Measurements from ENCODE around the gene KCNMA1. TPM values are rescaled to one million over a fixed set of nuclear protein-coding genes. Genes with fewer than 3 reads are reported as not detected.

KCNMA1 gene
- total and polyA plus RNA-seq, 10 donors: 9.3 to 114 (median 51.5) TPM

DNA sequence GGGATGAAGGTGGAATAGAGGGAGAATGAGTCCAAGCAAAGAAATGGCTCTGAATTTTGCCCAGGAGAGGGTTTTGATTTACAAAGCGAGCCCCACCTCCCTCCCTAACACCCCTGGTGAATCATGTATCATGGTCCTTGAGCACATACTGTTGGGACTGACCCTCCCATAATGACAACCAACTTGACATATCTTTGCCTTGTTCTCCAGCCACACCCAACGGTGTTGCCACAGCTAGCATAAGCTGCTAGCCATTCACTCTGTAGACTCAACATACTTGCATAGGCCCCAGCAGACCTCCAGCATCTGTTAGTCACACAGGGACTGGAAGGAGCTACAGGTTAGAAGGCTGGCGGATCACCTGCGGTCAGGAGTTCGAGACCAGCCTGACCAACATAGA lies 538.5 kb downstream of the KCNMA1 start:
- peaks cover 0 to 11% (median 3%) of the 10 kb centered on the region in 6 donors for H3K4me1 ChIP-seq
- WGBS, 5 donors: 83 to 96% (median 95%) methylated on average over 5 of the region's 5 CpGs
- no peak for DNase-seq
- TF ChIP-seq POLR2AphosphoS5 (IDR thresholded peaks at IDR 0.05) (no peak), CTCF (IDR thresholded peaks at IDR 0.05 in 8 of 11, conservative IDR thresholded peaks at IDR 0.05 in 3 of 11) (no peak), POLR2A (IDR thresholded peaks at IDR 0.05) (no peak)
- intact Hi-C loops (cut with DNase I; ENCODE audit: low total_unique reads): no loop called here
- no peaks in the 10 kb centered on the region for H3K9me3 ChIP-seq
- no peaks in the 10 kb centered on the region for H3K36me3 ChIP-seq
- no peaks in the 10 kb centered on the region for H3K27me3 ChIP-seq (replicated peaks in 1 of 7)
- no peak overlapping the region for H3K4me3 ChIP-seq
- no peak overlapping the region for H3K27ac ChIP-seq

GRCh38 chr10:77097625-77098024 lies 540.0 kb downstream of the KCNMA1 start:
- H3K27ac ChIP-seq: peak overlapping the region in 1 of 8 donors; percentile 15
- peaks cover 0 to 11% (median 3%) of the 10 kb centered on the region in 6 donors for H3K4me1 ChIP-seq
- no peak for TF ChIP-seq POLR2AphosphoS5 (IDR thresholded peaks at IDR 0.05)
- no peak for TF ChIP-seq POLR2A (IDR thresholded peaks at IDR 0.05)
- TF ChIP-seq CTCF (IDR thresholded peaks at IDR 0.05 in 8 of 11, conservative IDR thresholded peaks at IDR 0.05 in 3 of 11): no peak
- no peak for DNase-seq
- H3K27me3 ChIP-seq (replicated peaks in 1 of 7): no peaks in the 10 kb centered on the region
- intact Hi-C loops (cut with DNase I; ENCODE audit: low total_unique reads): no loop called here
- H3K36me3 ChIP-seq: no peaks in the 10 kb centered on the region
- H3K9me3 ChIP-seq: no peaks in the 10 kb centered on the region
- no peak overlapping the region for H3K4me3 ChIP-seq
- 63 to 100% (median 84%) methylated on average over 1 of the region's 1 CpG for WGBS, 5 donors

DNA sequence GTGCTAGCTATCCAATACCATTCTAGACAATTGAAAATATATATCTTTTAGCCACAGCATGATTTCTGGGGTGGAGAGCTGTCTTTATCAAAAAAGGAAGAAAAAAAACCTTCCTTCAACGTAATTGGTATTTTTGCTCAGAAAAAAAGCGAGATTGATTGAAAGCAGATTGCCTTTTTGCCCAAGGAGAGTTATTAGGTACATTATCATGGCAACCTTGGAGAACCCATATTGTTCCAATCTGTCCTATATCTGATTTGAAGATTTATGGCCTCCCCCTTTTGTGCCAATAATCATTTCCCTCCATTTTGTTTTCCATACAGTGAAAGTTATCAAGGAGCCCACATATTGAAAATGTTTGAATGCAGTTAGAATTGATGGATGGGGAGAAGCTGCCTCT lies 544.5 kb downstream of the KCNMA1 start:
- intact Hi-C loops (cut with DNase I; ENCODE audit: low total_unique reads): no loop called here
- Histone ChIP-seq H3K9me3 (no peaks in the 10 kb centered on the region), H3K27me3 (replicated peaks in 1 of 7) (no peaks in the 10 kb centered on the region), H3K4me3 (no peak overlapping the region), H3K4me1 (peaks cover 0 to 10% (median 3%) of the 10 kb centered on the region in 6 donors), H3K27ac (no peak overlapping the region), H3K36me3 (no peaks in the 10 kb centered on the region)
- WGBS, 5 donors: 72 to 95% (median 82%) methylated on average over 2 of the region's 2 CpGs
- no peak for DNase-seq
- TF ChIP-seq POLR2AphosphoS5 (IDR thresholded peaks at IDR 0.05): no peak
- TF ChIP-seq CTCF (IDR thresholded peaks at IDR 0.05 in 8 of 11, conservative IDR thresholded peaks at IDR 0.05 in 3 of 11): no peak
- no peak for TF ChIP-seq POLR2A (IDR thresholded peaks at IDR 0.05)

DNA sequence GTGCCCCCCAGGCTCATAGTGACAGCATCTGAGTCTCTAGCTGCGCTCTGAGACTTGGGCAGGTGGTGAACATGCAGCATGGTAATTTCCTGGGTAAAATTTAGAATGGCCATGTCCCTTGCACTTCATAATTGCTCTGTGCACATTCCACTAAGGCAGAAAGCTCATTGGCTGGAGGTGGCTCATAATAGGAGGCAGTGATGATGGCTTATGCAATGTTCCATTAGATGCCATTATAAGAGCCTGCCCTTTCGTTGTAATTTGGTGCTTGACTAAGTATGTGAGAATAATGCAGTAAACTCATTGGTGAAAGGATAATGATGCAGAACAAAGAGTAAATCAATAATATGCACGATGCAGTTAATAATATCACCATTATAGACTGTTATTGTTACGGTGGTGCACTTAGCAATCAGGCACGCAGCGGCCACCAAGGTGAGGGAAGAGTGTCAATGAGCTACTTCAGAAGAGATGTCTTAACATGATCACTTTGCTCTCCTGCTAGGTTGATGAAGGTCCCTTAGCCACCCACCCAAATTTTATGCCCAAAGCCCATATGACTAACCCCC lies 545.9 kb downstream of the KCNMA1 start:
- Histone ChIP-seq H3K27me3 (replicated peaks in 1 of 7) (no peaks in the 10 kb centered on the region), H3K36me3 (no peaks in the 10 kb centered on the region), H3K4me3 (no peak overlapping the region), H3K9me3 (no peaks in the 10 kb centered on the region), H3K4me1 (no peaks in the 10 kb centered on the region), H3K27ac (no peak overlapping the region)
- 86 to 94% (median 92%) methylated on average over 5 to 6 of the region's 6 CpGs for WGBS, 5 donors
- intact Hi-C loops (cut with DNase I; ENCODE audit: low total_unique reads): no loop called here
- no peak for TF ChIP-seq POLR2AphosphoS5 (IDR thresholded peaks at IDR 0.05)
- no peak for TF ChIP-seq CTCF (IDR thresholded peaks at IDR 0.05 in 8 of 11, conservative IDR thresholded peaks at IDR 0.05 in 3 of 11)
- TF ChIP-seq POLR2A (IDR thresholded peaks at IDR 0.05): no peak
- no peak for DNase-seq
